T-helper 22 cell (primary cell): Measurements from ENCODE around the gene SOX1.

Experiments used
- DNase-seq: peaks from one replicate; pipeline ENCODE4 v3.0.0-alpha.2; 2020; ENCODE audit warnings: low read depth

SOX1 gene

DNA sequence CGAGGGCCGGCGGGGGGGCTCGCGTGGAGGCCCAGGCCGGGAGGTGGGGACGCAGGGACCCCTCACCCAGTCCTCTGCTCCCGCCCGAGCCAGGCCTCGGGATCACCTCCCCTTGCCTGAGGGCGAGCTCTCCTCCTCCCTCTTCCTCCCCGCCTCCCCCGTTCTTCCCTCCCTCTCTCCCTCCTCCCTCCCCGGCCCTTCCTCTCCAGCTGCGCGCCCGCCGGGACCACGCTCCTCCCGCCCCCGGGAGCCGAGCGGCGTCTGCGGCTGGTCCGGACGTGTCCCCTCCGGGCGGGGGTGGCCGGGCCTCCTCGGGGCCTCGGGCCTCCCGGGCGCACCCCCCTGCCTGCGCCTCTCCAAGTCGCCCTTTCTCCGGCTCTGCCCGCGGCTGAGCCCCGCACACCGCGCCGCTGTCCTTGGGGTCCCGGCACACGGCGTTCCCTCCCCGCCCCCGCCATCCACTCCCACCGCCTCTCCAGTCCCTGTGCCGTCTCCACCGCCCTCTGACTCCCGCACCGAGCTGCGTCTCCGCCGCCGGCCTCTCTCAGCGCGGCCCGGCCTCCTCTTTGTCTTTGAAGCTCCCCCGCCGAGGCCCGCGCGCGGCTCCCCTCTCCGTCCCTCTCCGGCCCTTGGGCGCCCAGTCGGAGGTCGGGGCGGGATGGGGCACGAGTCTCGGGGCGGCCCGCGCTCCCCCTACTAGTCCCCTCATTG, 5.7 kb downstream of the SOX1 start:
- no peak for DNase-seq

- no peak for DNase-seq
Observed at GRCh38 chr13:112073245-112074138, 6.5 kb downstream of the SOX1 start.

- no peak for DNase-seq
Observed at GRCh38 chr13:112074139-112074865, 7.4 kb downstream of the SOX1 start.

DNA sequence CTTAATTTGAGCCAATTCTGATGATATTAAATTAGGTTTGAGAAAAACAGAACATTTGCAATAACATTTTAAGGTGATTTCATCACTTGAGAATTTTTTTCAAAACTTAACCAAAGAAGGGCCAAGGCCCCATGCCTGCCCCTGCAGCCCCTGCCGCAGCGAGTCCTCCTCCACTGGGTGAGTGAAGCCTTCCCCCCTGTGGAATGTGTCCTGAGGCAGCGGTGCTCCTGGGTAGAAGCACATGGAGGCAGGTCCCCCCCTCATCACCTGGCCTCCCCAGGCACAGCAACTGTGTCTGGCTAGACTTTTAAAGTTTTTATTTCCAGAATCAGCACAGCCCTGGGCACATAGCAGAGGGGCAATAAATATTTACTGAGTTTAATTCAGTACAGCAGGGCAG, 10.8 kb downstream of the SOX1 start:
- no peak for DNase-seq

GRCh38 chr13:112078216-112078615, 11.3 kb downstream of the SOX1 start:
- DNase-seq = no peak

- DNase-seq = no peak
Observed at GRCh38 chr13:112078879-112079531, 12.1 kb downstream of the SOX1 start.

GRCh38 chr13:112079696-112080095, 12.7 kb downstream of the SOX1 start:
- DNase-seq = no peak

DNA sequence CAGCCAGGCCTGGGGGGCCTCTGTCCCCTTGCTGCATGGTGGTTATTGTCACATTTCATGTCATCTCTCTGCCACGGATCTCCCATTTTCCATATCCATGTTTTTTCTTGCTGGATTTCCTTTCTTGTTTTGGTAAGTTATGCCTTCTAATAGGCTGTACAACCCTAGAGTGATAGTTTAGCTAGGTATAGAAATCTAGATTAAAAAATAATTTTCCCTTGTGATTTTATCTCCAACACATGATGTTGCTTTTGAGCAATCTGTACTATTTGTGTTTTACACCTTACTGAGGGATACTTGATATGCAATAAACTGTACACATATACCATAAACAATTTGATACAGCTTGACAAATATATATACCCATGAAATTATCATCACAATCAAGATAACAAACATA, 17.0 kb downstream of the SOX1 start:
- no peak for DNase-seq

- DNase-seq = no peak
Observed at GRCh38 chr13:112092453-112092852, 25.5 kb downstream of the SOX1 start.

DNA sequence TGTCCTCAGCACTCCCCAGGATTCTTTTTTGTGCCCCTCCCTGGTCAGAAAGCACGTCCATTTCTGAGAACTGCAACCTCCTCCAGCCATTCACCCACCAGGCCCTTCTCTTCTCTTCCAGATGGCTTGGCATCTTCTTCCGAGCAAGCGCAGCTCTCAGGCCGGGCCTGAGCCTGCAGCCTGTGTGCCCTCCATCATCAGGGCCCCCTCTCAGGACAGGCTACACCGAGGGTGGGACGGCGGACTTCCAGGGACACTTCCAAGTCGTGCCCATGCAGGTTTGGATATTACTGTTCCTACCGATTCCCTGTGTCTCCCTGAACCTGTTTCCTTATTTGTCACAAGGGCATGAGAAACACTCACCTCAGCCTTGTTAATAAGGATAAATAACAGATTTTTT, 28.4 kb downstream of the SOX1 start:
- DNase-seq = no peak

DNA sequence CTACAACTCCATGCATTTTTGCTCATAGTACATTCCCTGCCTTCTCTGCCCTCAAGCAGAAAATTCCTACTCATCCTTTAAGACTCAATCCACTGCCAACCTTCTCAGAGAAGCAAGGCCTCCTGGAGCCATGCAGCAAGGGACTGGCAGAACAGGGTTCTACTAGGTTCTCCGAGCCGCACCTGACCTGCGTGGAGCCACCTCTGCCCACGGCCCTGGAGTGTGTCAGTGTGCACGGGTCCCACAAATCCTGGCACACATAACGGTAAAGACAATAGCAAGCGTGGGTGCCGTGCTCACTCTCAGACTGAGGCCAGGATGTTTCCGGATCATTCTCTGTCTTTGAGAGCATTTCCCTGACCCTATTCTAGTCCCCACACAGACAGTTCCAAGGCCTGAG, 30.0 kb downstream of the SOX1 start:
- DNase-seq = no peak

GRCh38 chr13:112097770-112098169, 30.8 kb downstream of the SOX1 start:
- DNase-seq = no peak

DNA sequence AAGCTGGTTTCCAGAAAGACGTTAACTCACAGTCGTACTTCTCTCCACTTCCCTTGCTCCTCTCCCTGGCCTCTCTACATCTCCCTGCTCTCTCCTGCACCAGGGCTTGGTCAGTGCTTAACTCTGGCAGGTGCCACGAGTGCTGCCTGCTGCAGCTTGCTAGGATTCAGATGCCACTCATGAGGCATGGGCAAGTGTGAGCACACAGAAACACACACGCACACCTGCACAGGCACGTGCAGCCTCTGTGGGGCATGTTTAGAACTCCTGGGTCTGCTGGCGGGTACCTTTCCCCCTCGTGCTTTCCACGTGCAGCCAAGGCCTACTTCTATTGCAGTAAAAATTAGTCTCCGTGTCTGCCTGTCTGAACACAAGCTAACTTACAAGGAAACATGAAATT, 31.8 kb downstream of the SOX1 start:
- DNase-seq = no peak

DNA sequence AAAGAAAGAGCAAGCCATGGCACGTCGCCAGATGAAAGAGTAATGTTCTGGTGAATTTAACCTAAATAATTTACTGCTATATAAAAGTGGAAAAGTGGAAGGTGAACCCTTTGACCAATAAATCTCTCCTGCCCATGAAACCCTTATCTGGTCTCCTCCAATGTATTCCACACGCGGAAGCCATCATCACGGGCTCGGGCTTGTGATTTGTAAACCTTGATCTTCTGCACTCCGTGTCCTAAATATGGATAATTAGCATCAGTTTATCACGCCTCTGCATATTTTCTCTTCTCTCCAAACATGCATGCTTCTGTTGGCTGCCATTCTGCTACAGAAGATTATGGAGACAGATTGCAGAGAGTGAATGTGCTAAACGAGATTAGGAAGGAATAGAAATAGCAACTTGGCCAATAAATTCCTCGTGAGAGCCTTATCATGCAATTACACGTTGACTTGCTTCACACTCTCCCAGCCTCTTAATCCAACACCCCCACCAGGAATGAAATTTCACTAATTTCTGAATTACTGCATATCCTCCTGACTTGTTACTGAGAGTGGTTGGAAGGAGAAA, 34.5 kb downstream of the SOX1 start:
- no peak for DNase-seq

DNA sequence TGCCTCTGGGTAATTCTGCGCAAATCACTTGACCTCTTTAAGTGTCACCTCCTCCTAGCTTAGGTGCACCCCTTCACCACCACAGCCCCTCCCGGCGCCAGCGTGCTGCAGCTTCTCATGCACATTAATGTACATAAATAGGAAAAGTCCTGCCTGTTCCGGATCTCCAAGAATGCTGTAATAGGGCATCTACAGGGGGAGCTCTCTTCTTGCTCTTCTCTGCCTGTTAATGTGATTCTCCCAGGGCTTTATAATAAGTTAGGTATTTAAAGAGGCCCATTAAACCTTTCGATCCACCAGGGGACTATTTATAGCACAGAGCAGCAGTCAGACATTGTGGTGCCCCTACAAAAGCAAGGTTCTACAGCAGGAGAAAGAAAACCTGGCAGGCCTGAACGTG, 35.3 kb downstream of the SOX1 start:
- DNase-seq = no peak

GRCh38 chr13:112103260-112103838, 36.4 kb downstream of the SOX1 start:
- DNase-seq = no peak

DNA sequence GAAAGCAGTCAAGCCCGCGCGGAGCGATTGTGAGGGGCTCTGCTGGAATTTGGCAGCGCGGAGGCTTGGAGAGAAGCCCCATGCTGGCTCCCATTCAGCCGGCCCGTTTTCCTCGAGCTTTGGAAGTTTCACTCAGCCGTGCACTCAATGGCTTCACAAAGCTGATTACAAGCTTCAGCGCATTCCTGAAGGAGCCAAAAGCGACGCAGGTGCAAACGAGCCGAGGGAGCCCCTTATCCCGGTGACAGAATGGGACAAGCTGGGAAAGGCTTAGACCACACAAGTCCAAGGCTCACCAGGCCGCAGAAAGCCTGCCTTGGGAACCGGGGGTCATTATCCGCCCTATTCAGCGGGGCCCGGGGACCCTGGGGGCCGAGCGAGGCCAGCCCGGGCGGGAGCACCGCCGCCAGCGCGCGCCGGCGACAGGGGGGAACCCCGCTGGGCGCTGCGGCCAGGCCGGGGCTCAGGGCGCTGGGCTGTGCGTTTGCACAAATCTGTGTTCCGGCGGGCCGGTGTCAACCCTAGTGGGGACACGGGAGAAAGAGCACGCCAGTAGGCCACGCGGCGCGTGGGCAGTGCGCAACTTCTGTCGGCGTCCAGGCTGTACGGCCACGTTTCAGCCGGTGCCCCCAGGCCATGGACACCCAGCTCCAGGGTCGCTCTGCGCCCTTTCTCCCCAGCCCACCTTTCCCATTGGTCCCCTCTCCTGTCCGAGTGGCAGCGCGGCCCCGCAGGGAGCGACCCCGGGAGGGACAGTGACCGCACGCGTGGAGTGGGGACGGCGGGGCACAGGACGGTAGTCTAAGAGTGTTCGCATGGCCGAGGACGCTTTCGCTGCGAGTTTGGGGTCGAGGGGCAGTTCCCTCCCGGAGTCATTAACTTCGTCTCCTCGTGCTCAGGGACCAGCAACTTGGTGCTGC, 37.3 kb downstream of the SOX1 start:
- DNase-seq = no peak

- DNase-seq = no peak
Observed at GRCh38 chr13:112104881-112105234, 37.9 kb downstream of the SOX1 start.

DNA sequence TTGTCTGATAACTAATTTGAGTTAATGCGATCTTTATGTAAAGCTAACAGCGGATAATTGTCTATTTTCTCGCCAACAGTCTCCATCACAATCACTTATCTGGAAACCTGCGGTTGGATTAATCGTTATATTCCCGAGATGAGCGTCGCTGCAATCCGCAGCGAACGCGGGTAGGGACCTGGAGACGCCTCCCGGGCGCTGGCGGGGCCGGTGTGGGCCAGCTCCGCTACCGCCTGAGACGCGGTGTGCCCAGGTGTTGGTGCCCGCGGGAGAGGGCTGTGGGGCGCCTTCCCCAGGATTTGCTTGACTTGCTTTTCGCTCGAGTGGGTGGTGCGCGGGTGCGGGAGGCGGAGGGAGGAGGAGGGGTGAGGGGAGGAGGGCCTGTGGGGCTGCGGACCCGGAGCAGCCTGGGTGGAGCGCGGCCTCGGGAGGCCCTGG, 38.3 kb downstream of the SOX1 start:
- no peak for DNase-seq

- no peak for DNase-seq
Observed at GRCh38 chr13:112105892-112106291, 38.9 kb downstream of the SOX1 start.
